SU-DHL-6 (cell line): ENCODE measurements around the gene CTH.

ENCODE experiments used
- H2AFZ ChIP-seq: fragments of 200-600 bp; sonication (generic); 2 replicates; pipeline ENCODE4 v1.6.1; 2014; ENCODE audit warnings: low read depth, mild to moderate bottlenecking, moderate library complexity, mixed read lengths, antibody characterized with exemption, low read length; ENCODE audit not compliant: severe bottlenecking
- H3F3A ChIP-seq: fragments of 200-600 bp; shearing (Covaris generic); 2 replicates; pipeline ENCODE4 v1.6.0; 2016; ENCODE audit warnings: antibody characterized with exemption, mild to moderate bottlenecking; ENCODE audit not compliant: insufficient read depth
- H3K27ac ChIP-seq: fragments of 200-600 bp; sonication (generic); 2 replicates; pipeline ENCODE4 v1.5.1; 2016; ENCODE audit warnings: low read depth, mild to moderate bottlenecking, low read length, moderate library complexity, mixed read lengths
- H3K27me3 ChIP-seq: fragments of 200-600 bp; sonication (generic), shearing (Covaris generic); 2 replicates; pipeline ENCODE4 v1.6.0; 2014; ENCODE audit warnings: mild to moderate bottlenecking, low read length
- H3K36me3 ChIP-seq: fragments of 200-600 bp; sonication (generic); 2 replicates; pipeline ENCODE4 v1.6.1; 2014; ENCODE audit warnings: mild to moderate bottlenecking, low read length, mixed read lengths
- H3K4me2 ChIP-seq: fragments of 300-600, 200-600 bp; shearing (Covaris generic), sonication (generic); 2 replicates; pipeline ENCODE4 v1.6.0; 2014; ENCODE audit warnings: low read length, low read depth, mild to moderate bottlenecking; ENCODE audit not compliant: poor library complexity, severe bottlenecking
- H3K4me3 ChIP-seq: fragments of 200-600 bp; sonication (generic); 2 replicates; pipeline ENCODE4 v1.5.1; 2014; ENCODE audit warnings: antibody characterized with exemption, low read length, mild to moderate bottlenecking, mixed read lengths; ENCODE audit not compliant: insufficient read depth, poor library complexity, severe bottlenecking
- H3K79me2 ChIP-seq: fragments of 200-600 bp; sonication (generic); 2 replicates; pipeline ENCODE4 v1.6.1; 2014; ENCODE audit warnings: mild to moderate bottlenecking, low read length, moderate library complexity; ENCODE audit not compliant: insufficient read depth
- H3K9ac ChIP-seq: fragments of 200-600 bp; sonication (generic); 2 replicates; pipeline ENCODE4 v1.7.0; 2014; ENCODE audit warnings: mild to moderate bottlenecking, low read length
- H3K9me2 ChIP-seq: fragments of 200-600 bp; sonication (generic); replicated peaks from 2 replicates; pipeline ENCODE4 v1.6.1; 2014; ENCODE audit warnings: low read length; ENCODE audit not compliant: insufficient read depth
- H3K9me3 ChIP-seq: fragments of 200-600 bp; sonication (generic); 2 replicates; pipeline ENCODE4 v1.6.1; 2014; ENCODE audit warnings: low read length, mixed read lengths; ENCODE audit not compliant: insufficient read depth
- H4K20me1 ChIP-seq: fragments of 200-600 bp; sonication (generic); 2 replicates; pipeline ENCODE4 v1.6.1; 2014; ENCODE audit warnings: low read depth, mild to moderate bottlenecking, antibody characterized with exemption, low read length, moderate library complexity, mixed read lengths
- EZH2phosphoT487 ChIP-seq: fragments of 200-600 bp; sonication (generic), shearing (Covaris generic); conservative IDR thresholded peaks from 2 replicates; pipeline ENCODE4 v1.6.1; 2018; ENCODE audit warnings: mild to moderate bottlenecking, antibody characterized with exemption, low read length, moderate library complexity, mixed read lengths
- TF ChIP-seq, protein P1 (sequence below): fragments of 200-600 bp; sonication (generic); IDR thresholded peaks from one replicate; pipeline ENCODE4 v1.5.1; 2017; ENCODE audit warnings: antibody characterized with exemption, mild to moderate bottlenecking, low read length, moderate library complexity; ENCODE audit not compliant: insufficient read depth, poor library complexity, severe bottlenecking

CTH gene

DNA sequence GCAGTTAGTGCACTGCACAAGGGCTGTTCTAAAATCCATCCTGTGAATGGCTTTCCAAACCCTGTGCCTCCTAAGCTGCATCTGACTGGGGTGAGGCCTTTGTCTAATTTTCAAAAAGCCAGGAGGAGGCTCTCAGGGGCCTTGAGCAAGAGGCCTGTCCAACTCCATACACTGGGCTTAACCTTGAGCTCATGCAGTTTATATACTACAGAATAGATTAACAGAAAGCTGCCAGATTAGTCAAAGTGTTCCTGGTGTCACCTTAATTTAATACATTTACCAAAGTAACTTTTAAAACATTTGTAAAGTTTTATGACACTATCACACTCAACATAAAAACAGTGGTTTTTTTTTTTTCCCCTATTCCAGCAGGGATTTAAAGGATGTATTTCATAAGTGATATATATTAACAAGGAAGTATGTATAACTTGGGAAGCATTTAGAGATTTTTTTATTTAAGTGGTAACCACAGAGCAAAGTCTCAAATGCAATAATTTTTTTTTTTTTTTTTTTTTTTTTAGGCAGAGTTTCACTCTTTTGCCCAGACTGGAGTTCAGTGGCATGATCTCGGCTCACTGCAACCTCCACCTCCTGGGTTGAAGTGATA, 23.3 kb downstream of the CTH start:
- H3K27ac ChIP-seq, result no peak overlapping the region
- no peak overlapping the region for H3K4me3 ChIP-seq
- no peaks in the 10 kb centered on the region for H3K9me2 ChIP-seq
- no peak for TF ChIP-seq EZH2phosphoT487
- TF ChIP-seq, protein P1, sequence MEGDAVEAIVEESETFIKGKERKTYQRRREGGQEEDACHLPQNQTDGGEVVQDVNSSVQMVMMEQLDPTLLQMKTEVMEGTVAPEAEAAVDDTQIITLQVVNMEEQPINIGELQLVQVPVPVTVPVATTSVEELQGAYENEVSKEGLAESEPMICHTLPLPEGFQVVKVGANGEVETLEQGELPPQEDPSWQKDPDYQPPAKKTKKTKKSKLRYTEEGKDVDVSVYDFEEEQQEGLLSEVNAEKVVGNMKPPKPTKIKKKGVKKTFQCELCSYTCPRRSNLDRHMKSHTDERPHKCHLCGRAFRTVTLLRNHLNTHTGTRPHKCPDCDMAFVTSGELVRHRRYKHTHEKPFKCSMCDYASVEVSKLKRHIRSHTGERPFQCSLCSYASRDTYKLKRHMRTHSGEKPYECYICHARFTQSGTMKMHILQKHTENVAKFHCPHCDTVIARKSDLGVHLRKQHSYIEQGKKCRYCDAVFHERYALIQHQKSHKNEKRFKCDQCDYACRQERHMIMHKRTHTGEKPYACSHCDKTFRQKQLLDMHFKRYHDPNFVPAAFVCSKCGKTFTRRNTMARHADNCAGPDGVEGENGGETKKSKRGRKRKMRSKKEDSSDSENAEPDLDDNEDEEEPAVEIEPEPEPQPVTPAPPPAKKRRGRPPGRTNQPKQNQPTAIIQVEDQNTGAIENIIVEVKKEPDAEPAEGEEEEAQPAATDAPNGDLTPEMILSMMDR, result no peak
- no peak overlapping the region for H3K9ac ChIP-seq
- no peaks in the 10 kb centered on the region for H3F3A ChIP-seq
- H3K9me3 ChIP-seq, result no peaks in the 10 kb centered on the region
- no peaks in the 10 kb centered on the region for H3K27me3 ChIP-seq
- no peak overlapping the region for H3K4me2 ChIP-seq
- H3K36me3 ChIP-seq, result peaks cover 13% of the 10 kb centered on the region; the same call in 1 of the 2 replicates
- no peaks in the 10 kb centered on the region for H3K79me2 ChIP-seq
- no peak overlapping the region for H2AFZ ChIP-seq
- H4K20me1 ChIP-seq, result no peaks in the 10 kb centered on the region

DNA sequence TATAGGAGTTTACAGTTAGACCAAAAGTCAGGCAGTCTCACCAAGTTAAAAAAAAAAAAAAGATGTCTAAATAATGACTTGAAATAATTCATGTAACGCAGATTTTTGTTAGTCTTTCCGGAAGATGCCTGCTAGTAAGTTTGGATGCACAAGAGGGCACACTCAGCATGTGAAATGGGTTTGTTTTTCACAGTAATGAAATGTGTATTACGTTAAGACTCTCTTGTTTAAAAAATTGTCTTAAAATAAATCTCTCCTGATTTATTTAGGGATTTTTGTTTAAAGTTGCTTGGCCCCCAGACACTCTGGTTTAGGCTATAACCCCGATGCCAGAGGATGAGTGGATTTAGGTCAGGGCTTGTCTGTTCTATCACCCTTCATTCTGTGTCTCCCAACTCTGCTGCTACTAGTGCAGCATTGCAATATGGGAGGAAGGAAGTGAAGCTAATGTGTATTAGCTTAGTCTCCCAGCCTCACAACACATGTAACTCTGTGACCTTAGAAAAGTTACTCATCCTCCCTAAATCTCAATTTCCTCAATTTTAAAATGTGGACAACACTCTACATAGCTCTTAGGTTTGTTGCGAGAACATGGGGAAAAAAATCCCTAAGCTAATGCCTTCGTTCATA, 25.7 kb downstream of the CTH start:
- Histone ChIP-seq H3K4me3 (no peak overlapping the region), H3K9me2 (no peaks in the 10 kb centered on the region), H4K20me1 (no peaks in the 10 kb centered on the region), H3K79me2 (no peaks in the 10 kb centered on the region), H3K27me3 (no peaks in the 10 kb centered on the region), H3K36me3 (peaks cover 13% of the 10 kb centered on the region; the same call in 1 of the 2 replicates), H3K9ac (no peak overlapping the region), H3K9me3 (no peaks in the 10 kb centered on the region), H3K27ac (no peak overlapping the region), H3K4me2 (no peak overlapping the region), H2AFZ (no peak overlapping the region), H3F3A (no peaks in the 10 kb centered on the region)
- TF ChIP-seq, protein P1, result no peak
- no peak for TF ChIP-seq EZH2phosphoT487

DNA sequence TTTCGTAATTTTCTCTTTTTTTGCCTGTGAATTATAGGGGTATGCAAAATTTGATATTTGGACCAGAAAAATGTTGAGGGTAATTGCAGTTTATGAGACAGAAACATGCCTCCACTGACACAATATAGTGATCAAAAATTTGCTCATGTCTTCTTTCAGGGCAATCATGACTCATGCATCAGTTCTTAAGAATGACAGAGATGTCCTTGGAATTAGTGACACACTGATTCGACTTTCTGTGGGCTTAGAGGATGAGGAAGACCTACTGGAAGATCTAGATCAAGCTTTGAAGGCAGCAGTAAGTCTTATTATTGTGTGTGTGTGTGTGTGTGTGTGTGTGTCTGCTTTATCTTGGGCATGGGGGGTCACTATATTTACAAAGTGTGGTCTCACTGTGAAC, 27.5 kb downstream of the CTH start:
- no peaks in the 10 kb centered on the region for H4K20me1 ChIP-seq
- no peak overlapping the region for H3K27ac ChIP-seq
- H3K4me3 ChIP-seq, result no peak overlapping the region
- H3K9me2 ChIP-seq, result no peaks in the 10 kb centered on the region
- H3K27me3 ChIP-seq, result no peaks in the 10 kb centered on the region
- H3F3A ChIP-seq, result no peaks in the 10 kb centered on the region
- H3K9ac ChIP-seq, result no peak overlapping the region
- no peak for TF ChIP-seq EZH2phosphoT487
- TF ChIP-seq, protein P1, result no peak
- peaks cover 4% of the 10 kb centered on the region; the same call in 1 of the 2 replicates for H3K36me3 ChIP-seq
- no peaks in the 10 kb centered on the region for H3K9me3 ChIP-seq
- H2AFZ ChIP-seq, result no peak overlapping the region
- H3K79me2 ChIP-seq, result no peaks in the 10 kb centered on the region
- H3K4me2 ChIP-seq, result no peak overlapping the region
